HepG2 (cell line): ENCODE data around the gene ST6GALNAC4. TPM values are rescaled to one million over a fixed set of nuclear protein-coding genes. Genes with fewer than 3 reads are reported as not detected.

Experiments
- ATF7 ChIP-seq, 2 experiments: fragments of 450-650 bp in 1 of 2; sonication (generic) in 1 of 2; formaldehyde crosslinking in 1 of 2; IDR thresholded peaks; 2 replicates each; pipeline versions ENCODE4 v1.4.0 to v1.6.1; 2016 to 2020; ENCODE audit warnings: antibody characterized with exemption in 1 of 2, mild to moderate bottlenecking in 1 of 2, missing genetic modification reagents in 1 of 2
- DR1 ChIP-seq: sonication (generic); formaldehyde crosslinking; IDR thresholded peaks from 2 replicates; pipeline ENCODE4 v1.8.0; 2021; ENCODE audit warnings: mild to moderate bottlenecking, missing genetic modification reagents, inconsistent platforms
- EEA1 ChIP-seq: sonication (generic); formaldehyde crosslinking; IDR thresholded peaks from 2 replicates; pipeline ENCODE4 v1.5.1; 2020; ENCODE audit warnings: mild to moderate bottlenecking, missing genetic modification reagents, borderline replicate concordance
- ETV5 ChIP-seq: IDR thresholded peaks from 2 replicates; pipeline ENCODE4 v1.6.1; 2018; ENCODE audit warnings: missing biosample characterization, missing genetic modification reagents, inconsistent platforms, borderline replicate concordance
- FOXK2 ChIP-seq: fragments of 450-650 bp; IDR thresholded peaks from 2 replicates; pipeline ENCODE4 v1.6.1; 2016
- GABPA ChIP-seq, 2 experiments: IDR thresholded peaks; 2 replicates each; pipeline ENCODE4 v1.6.1; 2011 to 2016; ENCODE audit warnings: low read depth in 2 of 2, low read length in 1 of 2, missing biosample characterization in 1 of 2, missing genetic modification characterization in 1 of 2
- ISL2 ChIP-seq: sonication (generic); formaldehyde crosslinking; IDR thresholded peaks from 2 replicates; pipeline ENCODE4 v1.5.0; 2020; ENCODE audit warnings: missing genetic modification reagents
- KMT2B ChIP-seq: IDR thresholded peaks from 2 replicates; pipeline ENCODE4 v1.6.1; 2016; ENCODE audit warnings: missing genetic modification reagents, missing compliant biosample characterization
- MYNN ChIP-seq: sonication (generic); formaldehyde crosslinking; IDR thresholded peaks from 2 replicates; pipeline ENCODE4 v1.4.0; 2020; ENCODE audit warnings: mild to moderate bottlenecking, low read depth, missing genetic modification reagents
- NR3C1 ChIP-seq: sonication (generic); formaldehyde crosslinking; IDR thresholded peaks from 2 replicates; pipeline ENCODE4 v1.4.0; 2020; ENCODE audit warnings: missing genetic modification reagents
- RBM39 ChIP-seq: fragments of 200-400 bp; formaldehyde crosslinking; IDR thresholded peaks from one replicate; pipeline ENCODE4 v1.6.1; 2018; ENCODE audit warnings: antibody characterized with exemption, mild to moderate bottlenecking, low read depth, low read length; ENCODE audit not compliant: poor library complexity, severe bottlenecking
- STAG1 ChIP-seq: sonication (generic); formaldehyde crosslinking; IDR thresholded peaks from 2 replicates; pipeline ENCODE4 v1.4.0; 2020; ENCODE audit warnings: missing genetic modification reagents
- SUZ12 ChIP-seq: fragments of 150-350 bp; IDR thresholded peaks from 2 replicates; pipeline ENCODE4 v1.6.1; 2014; ENCODE audit warnings: low read depth, low read length
- TFDP2 ChIP-seq: sonication (generic); formaldehyde crosslinking; IDR thresholded peaks from 2 replicates; pipeline ENCODE4 v1.4.0; 2020; ENCODE audit warnings: missing genetic modification reagents
- THAP9 ChIP-seq: sonication (generic); formaldehyde crosslinking; IDR thresholded peaks from 2 replicates; pipeline ENCODE4; 2020; ENCODE audit warnings: missing genetic modification reagents, mild to moderate bottlenecking, borderline replicate concordance
- WIZ ChIP-seq: sonication (generic); formaldehyde crosslinking; IDR thresholded peaks from 2 replicates; pipeline ENCODE4 v1.5.1; 2020; ENCODE audit warnings: mild to moderate bottlenecking, missing genetic modification reagents
- ZBTB42 ChIP-seq: sonication (generic); formaldehyde crosslinking; IDR thresholded peaks from 2 replicates; pipeline ENCODE4 v1.5.0; 2020; ENCODE audit warnings: mild to moderate bottlenecking, missing genetic modification reagents
- ZEB1 ChIP-seq: IDR thresholded peaks from 2 replicates; pipeline ENCODE4 v1.6.1; 2012; ENCODE audit warnings: mild to moderate bottlenecking, low read depth, inconsistent platforms; ENCODE audit not compliant: insufficient replicate concordance
- ZMAT3 ChIP-seq: sonication (generic); formaldehyde crosslinking; conservative IDR thresholded peaks from 2 replicates; pipeline ENCODE4 v1.7.0; 2021; ENCODE audit warnings: missing genetic modification reagents
- ZNF160 ChIP-seq: sonication (generic); formaldehyde crosslinking; IDR thresholded peaks from 2 replicates; pipeline ENCODE4 v1.8.0; 2022; ENCODE audit warnings: mild to moderate bottlenecking, inconsistent platforms, missing genetic modification reagents
- ZNF350 ChIP-seq: sonication (generic); formaldehyde crosslinking; IDR thresholded peaks from 2 replicates; pipeline ENCODE4 v1.4.0; 2020; ENCODE audit warnings: mild to moderate bottlenecking, low read depth, missing genetic modification reagents, borderline replicate concordance
- polyA plus RNA-seq, 8 experiments: library from polyadenylated mRNA; depleted of rRNA in 3 of 8; stranded (reverse) in 7 of 8; unstranded in 1 of 8; fragments of >200 nt; fragmentation: Illumina TruSeq in 4 of 8; extraction: Trizol in 4 of 8; gene quantifications; 2 replicates each; pipeline versions ENCODE4 v1.2.1 to v1.2.3, GENCODE V29; 2011 to 2016; ENCODE audit warnings: low read depth in 4 of 8, missing spikeins in 1 of 8, mixed read lengths in 1 of 8; ENCODE audit not compliant: insufficient read depth in 1 of 8
- total RNA-seq, 5 experiments: library from RNA; depleted of rRNA; stranded (reverse); fragments of >200 nt; fragmentation: Illumina TruSeq; extraction: Trizol; gene quantifications; 2 replicates each; pipeline ENCODE4 v1.2.3, GENCODE V29; 2016; ENCODE audit warnings: low read depth in 1 of 5
- TF ChIP-seq, protein P1 (sequence below): sonication (generic); formaldehyde crosslinking; IDR thresholded peaks from 2 replicates; pipeline ENCODE4 v1.8.0; 2022; ENCODE audit warnings: mild to moderate bottlenecking, missing genetic modification reagents; ENCODE audit not compliant: insufficient replicate concordance
- TF ChIP-seq, protein P2 (sequence below): sonication (generic); formaldehyde crosslinking; IDR thresholded peaks from 2 replicates; pipeline ENCODE4 v1.4.0; 2020; ENCODE audit warnings: mild to moderate bottlenecking, missing genetic modification reagents

Gene ST6GALNAC4
- total and polyA plus RNA-seq, 2 of the 13 experiments (the other 11 are each of a cell fraction or from before 2014, with no cell fraction given): 18.8 to 27.7 TPM

DNA sequence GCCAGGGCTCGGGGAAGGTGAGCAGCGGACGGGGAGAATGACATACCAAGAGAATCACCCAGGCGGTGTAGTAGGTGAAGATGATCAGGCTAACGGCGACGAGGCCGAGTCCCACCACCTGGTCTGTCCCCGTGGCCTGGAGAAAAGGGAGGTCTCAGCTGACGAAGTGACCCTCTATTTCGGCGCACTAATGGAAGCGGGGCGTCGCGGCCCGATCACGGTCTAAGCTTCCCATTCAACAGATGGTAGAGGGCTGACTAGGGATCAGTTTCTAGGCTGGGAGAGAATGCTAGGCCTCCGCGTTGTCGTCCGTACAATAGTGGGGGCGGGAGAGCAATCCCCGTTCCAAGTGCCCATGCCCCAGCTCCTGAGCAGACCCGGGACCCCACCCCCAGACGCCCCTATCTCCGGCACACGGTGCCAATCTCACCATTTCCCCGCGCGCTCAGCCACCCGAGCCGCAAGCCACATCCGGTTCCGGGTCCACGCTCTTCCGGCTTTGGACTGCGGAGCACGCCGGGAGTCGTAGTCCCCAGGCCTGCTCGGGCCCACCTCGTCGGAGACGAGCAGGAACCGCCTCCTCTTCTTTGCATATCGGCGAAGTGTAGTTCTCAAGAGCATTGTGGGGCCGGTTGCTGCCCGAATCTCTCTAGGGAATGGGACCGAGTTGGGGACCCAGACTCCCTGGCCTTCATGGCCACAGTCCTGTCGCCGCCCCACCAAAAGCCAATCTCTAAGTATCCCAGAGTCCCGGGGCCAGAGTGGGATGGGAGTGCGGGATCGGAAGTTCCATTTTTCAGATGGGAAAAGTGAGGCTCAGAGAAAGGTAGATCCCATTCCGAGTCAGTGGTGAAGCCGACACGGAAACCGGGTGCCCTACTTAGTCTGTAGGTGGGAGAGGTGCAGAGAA lies 20.8 kb upstream of the ST6GALNAC4 start, which contains the start of gene DPM2 (continued):
- TF ChIP-seq THAP9 (peak; percentile 74; the same call in 1 of the 2 replicates), ZEB1 (no peak), KMT2B (CRISPR knock-in tag) (peak; percentile 65), EEA1 (peak; percentile 37; the same call in 1 of the 2 replicates), ZBTB42 (CRISPR knock-in tag) (0 out of 2 replicates have a peak, but pooled peaks have one; percentile 10), ATF7 (IDR thresholded peaks at IDR 0.05) (no peak), ATF7 (CRISPR knock-in tag; IDR thresholded peaks at IDR 0.05) (no peak), ETV5 (CRISPR knock-in tag) (peak; percentile 65; the same call in 1 of the 2 replicates), ISL2 (CRISPR knock-in tag) (no peak), FOXK2 (no peak), ZMAT3 (CRISPR knock-in tag) (peak; percentile 76), GABPA (IDR thresholded peaks at IDR 0.05; ENCODE audit: low read depth, low read length) (peak; percentile 99), GABPA (CRISPR knock-in tag; IDR thresholded peaks at IDR 0.05; ENCODE audit: low read depth) (peak; percentile 99), NR3C1 (CRISPR knock-in tag) (no peak), SUZ12 (peak; percentile 63), STAG1 (CRISPR knock-in tag) (no peak), RBM39 (no peak), ZNF160 (CRISPR knock-in tag) (no peak), ZNF350 (CRISPR knock-in tag) (peak; percentile 45; the same call in 1 of the 2 replicates), WIZ (CRISPR knock-in tag) (no peak), MYNN (CRISPR knock-in tag) (no peak), TFDP2 (CRISPR knock-in tag) (peak; percentile 84), DR1 (CRISPR knock-in tag) (no peak)
- TF ChIP-seq, protein P1, sequence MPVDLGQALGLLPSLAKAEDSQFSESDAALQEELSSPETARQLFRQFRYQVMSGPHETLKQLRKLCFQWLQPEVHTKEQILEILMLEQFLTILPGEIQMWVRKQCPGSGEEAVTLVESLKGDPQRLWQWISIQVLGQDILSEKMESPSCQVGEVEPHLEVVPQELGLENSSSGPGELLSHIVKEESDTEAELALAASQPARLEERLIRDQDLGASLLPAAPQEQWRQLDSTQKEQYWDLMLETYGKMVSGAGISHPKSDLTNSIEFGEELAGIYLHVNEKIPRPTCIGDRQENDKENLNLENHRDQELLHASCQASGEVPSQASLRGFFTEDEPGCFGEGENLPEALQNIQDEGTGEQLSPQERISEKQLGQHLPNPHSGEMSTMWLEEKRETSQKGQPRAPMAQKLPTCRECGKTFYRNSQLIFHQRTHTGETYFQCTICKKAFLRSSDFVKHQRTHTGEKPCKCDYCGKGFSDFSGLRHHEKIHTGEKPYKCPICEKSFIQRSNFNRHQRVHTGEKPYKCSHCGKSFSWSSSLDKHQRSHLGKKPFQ: no peak
- TF ChIP-seq, protein P2, sequence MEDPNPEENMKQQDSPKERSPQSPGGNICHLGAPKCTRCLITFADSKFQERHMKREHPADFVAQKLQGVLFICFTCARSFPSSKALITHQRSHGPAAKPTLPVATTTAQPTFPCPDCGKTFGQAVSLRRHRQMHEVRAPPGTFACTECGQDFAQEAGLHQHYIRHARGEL (CRISPR knock-in tag): no peak
